Raji (cell line): ENCODE measurements around the gene MAN1C1.

ENCODE experiments used
- POLR2A ChIP-seq: IDR thresholded peaks from 2 replicates; pipeline ENCODE4 v1.6.1; 2011; ENCODE audit warnings: low read depth, low read length, control low read depth; ENCODE audit not compliant: insufficient read depth

Gene MAN1C1

DNA sequence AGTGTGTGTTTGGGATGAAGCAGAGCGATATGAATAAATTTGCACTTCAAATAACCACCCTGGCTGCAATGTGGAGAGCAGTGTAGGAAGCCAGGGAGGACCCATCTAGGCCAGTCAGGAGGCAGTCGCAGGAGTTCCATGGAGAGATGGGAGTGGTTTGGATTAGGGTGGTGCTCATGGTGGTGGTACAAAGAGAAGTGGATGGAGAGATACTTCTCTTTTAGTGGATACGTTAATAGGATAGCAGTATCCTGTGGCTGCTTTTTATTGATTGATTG, 58.2 kb downstream of the MAN1C1 start:
- TF ChIP-seq POLR2A, result no peak

DNA sequence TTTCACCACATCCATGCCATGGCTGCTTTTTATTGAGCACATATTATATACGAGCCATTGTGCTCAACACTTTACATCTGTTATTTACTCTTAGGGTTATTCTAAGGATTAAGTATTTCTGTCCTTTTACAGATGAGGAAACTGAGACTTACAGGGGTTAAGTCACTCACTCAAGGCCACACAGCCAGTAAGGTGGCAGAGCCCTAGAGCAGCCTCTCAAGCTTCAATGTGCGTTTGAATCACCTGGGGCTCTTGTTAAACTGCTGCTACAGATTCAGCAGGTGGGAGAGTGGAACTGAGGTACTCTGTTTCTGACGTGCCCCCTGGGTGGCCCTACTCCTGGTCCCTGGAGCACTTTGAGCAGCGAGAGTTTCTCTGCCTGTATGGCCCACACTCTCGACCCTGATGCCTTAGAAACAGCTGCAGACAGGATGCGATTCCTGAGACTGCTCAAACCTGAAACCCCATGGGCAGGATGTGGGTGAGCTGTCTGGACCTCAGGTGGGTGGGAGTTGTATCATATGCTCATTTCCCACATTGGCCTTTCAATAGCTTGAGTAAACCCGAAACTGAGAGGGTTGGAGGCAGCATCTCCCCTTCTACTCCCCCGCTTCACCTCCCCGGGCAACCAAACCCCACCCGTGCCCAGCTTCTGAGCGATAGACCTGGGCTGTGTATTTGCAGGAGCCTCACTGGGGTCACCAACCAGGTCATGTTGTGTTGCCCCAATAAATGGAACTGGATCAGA, 59.3 kb downstream of the MAN1C1 start:
- no peak for TF ChIP-seq POLR2A

DNA sequence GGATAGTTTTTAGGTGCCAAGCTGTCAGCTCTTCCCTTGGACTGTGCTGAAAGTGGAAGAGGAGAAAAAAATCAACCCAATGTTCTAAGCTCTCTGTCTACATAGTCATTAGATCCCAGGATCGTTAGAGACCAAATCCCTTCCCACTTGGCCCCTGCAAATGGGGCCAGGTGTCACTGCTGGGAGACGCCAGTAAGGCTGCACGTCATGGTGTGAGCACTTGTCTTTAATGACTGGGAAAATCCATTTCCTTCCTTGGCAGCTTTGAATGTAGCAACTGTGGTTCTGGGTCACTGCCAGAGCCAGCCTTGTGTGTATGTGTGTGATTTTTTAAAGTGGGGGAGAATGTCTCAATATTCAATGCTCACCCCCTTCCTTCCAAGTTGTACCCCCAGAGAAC, 59.9 kb downstream of the MAN1C1 start:
- no peak for TF ChIP-seq POLR2A

DNA sequence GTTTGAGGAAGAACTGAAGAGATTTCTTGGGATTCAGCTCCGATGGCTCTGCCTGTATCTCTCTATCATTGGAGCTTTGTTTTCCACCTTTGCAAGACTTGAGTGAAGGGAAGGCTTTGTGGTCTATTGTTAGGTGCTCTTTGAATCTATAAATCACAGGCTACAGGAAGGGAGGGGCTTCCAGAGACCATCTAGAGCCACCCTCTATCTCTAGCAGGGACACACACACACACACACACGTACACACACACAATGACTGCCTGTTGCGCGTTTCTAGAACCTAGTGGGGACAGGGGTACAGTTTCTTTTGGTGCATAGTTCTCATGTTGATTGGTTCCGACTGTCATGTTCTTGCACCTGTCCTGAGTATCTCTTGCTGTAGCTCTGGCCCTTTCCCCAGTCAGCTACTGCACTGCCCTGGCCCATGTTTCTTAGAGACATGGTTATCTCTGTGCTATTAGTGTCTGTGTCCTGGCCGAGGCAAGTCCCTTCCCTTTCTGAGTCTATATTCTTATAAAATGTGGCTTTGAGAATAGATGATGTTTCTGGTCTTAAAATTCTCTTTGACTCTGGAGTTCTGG, 60.7 kb downstream of the MAN1C1 start:
- TF ChIP-seq POLR2A, result no peak

DNA sequence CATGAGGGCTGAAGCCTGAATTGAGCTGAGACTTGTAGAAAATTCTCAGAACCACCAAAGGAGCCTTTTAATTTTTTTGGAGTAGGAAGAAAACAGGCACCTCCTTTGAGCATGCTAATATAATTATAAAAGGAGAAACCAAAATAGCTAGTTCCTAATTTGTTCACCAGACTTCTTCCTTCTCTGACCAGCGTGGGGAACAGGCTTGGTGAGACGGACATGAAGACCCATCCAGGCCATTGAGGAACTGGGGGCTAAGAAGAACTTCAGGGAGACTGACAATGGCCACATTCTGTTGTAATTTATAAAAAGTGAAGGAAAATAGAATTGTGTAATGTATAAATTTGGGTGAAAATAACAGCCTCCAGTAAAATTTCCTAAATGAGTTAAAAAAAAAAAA, 62.6 kb downstream of the MAN1C1 start:
- TF ChIP-seq POLR2A, result no peak

DNA sequence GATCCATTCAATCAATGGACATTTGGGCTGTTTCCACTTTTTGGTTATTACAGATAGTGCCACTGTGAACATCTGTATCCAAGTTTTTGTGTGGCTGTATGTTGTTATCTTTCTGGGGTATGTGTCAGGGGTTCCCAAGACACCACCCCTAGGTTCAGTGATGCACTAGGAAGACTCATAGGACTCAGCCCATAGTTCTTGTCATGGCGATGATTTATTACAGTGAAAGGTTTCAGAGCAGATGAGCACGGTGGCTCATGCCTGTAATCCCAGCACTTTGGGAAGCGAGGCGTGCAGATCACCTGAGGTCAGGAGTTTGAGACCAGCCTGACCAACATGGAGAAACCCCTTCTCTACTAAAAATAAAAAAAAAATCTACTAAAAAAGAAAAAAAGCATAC, 64.1 kb downstream of the MAN1C1 start:
- no peak for TF ChIP-seq POLR2A

DNA sequence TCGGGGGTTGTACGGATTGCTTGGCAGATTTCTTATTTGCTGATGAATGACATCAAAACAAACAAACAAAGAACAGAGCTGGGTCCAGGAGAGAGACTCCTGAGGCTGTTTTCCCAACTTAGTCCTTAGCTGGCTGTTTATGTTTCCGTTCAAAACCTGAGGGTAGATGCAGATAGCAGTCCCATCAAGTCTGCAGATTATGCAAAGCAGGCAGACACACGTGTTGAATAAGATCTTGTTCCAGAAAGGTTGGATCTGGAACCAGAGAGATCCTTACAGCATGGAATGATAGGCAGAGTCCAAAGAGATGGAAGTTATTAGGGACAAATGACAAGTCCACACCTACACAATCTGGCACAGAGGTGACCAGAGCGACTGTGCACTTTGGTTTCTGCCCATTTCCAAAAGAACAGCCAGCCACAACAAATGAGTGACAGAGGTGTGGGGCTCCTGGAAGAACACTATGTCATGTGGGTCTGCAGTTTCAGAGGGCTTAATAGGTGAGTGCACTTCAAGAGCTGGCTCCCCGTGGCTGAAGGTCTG, 65.5 kb downstream of the MAN1C1 start:
- TF ChIP-seq POLR2A, result no peak

DNA sequence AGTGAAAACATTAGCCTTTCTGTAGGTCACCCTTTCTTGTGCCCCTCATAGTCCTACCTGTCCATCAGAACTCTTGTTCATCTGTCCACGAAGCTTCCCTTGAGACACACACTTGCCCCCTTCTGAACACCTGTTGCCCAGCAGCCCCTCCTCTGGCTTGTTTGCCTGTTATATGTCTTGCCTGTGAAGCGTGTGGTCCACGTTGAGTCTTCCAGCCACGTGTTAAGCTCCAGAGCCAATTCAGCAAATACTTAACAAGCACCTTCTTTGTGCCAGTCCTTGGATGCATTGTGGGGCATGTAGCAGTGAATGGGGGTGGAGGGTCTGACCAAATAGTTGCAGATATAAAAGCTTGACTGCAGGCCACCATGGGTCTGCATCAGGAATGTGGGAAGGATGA, 66.6 kb downstream of the MAN1C1 start:
- TF ChIP-seq POLR2A, result no peak

DNA sequence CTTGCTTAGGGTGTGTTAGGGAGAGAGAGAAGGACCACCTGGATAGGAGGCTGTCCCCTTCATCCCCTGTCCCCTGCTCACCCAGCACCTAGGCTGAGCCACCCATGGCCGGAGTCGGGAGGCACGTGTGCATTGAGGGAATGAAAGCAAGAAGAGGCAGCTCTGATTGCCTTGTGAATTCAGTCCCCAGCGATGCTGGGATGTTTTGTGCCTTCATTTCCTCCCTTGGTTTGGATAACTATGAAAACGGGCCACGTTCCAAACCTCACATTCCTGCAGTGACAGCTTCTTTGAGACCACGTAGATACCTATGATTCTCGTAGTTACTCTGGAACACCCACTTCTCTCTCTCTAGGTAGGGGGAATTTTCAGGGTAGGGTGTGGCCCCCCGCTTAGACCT, 67.1 kb downstream of the MAN1C1 start:
- TF ChIP-seq POLR2A, result no peak

DNA sequence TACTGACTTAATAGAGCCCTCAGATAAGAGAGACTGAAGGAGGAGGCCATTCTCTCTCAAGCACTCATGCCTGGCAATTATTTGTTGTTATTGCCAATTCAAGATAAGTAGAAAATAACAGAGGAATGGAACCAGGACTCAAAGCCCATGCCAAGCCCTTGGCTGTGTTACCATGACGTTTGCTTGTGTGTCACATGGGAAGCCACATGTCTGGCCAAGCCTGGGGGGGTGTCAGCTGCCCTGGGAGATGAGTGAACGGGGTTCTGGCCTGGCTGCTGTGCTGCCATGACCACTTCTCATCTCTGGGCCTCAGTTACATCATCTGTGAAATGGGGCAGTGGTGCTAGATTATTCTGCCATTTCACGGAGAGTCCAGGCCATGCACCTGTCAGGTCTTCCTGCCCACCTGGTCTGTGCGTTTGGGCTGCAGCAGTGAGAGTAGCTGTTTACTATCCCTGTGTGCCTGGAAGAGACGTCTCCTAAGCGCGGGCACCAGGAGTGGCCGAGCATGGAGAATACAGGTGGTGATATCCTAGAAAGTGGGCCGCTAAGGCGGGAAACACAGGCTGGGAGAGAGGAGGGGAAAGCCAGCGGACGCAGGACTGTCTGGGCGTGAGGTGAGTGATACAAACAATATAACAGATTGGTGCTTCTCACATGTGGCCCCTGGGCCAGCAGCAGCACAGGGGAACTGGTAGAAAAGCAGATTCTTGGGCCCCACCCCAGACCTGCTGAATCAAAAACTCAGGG, 67.8 kb downstream of the MAN1C1 start:
- no peak for TF ChIP-seq POLR2A

DNA sequence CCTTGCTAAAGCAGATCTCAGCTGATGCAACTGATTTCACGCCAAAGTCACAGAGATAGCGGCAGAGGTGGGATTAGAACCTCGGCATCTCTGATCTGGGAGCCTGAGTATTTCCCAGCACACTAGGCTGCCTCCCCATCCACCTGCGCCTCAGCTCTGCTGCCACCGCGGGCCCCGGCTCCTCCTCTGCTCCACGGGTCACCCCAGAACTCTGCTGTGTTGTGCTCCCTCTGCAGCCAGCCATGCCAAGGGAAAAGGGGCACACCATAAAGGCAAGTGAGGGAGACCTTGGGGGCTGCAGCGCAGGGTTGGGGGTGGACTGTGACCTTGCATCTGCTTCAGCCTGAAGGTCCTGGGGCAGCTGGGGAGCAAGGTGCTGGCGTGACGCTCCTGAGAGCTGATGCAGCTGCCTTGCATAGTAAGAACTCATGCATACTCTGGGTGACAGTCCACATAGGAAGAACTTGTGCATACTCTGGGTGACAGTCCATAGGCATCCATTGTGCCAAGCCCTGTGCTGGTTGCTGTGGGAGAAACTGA, 68.7 kb downstream of the MAN1C1 start:
- no peak for TF ChIP-seq POLR2A

DNA sequence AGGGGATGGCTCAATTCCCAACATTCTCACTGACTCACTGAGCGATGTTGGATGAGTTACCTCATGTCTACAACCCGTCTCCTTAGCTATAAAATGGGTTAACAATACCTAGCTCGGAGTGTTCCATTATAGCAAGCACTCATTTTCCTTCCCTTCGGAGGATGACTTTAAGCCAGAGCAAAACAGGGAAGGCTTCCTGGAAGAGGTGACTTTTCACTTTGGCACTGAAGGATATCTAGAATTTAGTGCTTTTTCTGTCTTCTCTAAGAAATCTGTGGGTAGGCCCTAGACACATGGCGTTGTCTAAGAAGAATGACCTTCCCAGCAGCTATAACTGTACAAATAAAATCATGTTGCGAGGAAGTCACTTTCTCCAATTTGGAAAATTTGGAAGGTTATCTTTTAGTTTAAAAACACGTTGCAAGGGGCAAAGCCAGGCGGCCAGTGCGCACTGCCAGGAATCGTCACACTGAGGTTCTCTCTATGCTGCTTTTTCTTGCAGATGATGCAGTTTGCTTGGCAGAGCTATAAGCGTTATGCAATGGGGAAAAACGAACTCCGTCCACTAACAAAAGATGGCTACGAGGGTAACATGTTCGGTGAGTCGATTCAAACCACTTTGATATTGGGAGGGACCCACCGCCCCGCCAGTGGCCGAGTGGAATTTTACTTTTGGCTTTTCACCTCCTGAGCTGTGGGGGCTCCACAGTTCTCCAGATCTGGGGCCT, 69.5 kb downstream of the MAN1C1 start:
- no peak for TF ChIP-seq POLR2A

DNA sequence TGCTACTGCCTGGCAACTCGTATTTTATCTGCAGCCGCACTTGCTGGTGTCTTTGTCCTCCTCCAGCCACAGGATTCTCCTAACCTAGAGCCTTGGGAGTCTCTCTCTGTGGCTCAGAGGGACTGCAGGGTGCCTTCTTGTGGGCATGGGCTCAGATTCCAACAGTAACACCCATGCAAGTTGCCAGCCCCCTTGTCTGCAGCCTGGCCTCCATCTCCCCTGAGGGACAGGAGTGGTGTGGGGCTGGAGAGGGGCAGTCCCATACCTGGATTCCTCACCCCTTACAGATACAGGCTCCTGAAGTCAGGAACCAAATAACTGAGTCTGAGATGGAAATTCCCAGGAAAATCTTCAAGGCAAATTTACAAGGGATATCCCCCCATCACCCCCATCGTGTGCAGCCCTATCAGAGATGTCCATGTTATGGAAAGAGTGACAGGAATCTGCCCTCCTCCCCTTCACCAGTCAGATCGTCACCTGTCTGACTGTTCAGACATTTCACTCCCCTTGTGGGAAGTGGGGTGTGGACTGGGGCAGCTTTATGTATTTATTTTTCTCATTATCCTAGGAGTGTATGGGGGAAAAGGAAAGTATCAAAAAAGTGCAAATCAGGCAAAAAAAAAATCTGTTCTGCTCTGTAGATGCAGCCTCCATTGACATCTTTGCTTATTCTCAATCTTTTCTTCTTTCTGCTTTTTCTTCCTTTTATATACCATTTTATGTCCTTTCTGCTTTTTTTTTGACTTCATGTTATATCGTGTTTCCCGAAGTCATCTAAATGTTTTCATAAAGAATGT, 70.8 kb downstream of the MAN1C1 start:
- no peak for TF ChIP-seq POLR2A

DNA sequence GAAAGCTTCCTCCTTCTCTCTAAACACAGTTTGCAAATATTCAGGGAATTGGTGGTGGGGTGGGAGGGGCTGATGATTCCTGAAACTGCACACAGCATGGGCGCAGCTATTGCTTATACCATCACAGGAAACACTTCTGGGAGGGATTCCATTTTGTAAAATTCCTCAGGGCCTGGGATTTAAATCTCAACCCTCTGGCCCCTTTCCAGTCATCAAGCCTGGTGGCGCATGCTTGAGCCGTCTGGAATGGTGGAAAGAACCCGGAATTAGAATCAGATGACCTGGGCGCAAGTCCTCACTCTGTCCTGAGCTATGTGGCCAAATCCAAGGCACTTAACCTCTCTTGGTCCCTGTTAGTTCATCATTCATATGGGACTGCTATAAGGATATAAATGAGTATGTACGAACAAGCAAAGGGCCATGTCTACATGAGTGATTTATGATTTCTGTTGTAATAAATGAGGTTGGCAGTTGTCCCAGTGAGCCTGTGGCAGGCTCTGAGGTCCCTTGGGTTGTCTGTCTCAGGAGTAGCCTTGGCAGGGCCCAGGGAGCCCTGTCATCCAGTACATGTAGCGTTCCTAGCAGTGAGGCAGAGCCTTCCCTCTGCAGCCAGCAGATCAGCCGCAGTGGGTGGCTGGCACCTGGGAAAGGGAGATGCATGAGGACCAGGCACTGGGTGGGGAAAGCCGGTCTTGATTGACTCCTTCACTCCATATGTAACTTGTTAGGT, 72.0 kb downstream of the MAN1C1 start:
- no peak for TF ChIP-seq POLR2A

DNA sequence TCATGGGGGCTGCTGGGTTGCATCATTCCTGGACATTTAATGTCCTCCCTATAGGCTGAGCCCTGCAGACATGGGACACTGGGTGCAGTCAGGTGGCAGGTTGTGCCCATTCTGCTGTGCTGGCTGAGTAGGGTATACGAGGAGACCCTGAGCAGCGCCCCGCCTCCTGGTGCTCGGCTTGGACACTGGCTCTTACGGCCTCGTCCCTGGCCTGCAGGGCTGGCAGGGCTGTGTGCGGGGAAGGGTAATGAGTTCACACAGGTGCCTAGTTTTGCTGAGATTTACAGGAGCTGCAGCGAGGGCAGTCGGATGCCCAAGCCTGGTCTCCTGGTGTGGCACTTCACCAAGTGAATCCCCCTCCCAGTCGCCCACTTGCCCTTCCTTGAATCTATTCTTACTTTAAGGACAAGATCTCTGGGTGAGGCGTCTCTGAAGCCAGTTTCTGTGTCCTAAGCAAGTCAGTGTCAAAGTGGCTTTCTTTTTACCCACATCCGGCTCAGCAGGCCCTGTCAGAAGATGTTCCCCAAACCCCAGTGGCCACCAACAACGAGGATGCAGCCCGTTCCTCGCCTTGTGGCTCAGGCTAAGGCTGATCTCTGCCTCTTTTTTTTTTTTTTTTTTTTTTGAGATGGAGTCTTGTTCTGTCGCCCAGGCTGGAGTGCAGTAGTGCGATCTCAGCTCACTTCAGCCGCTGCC, 73.2 kb downstream of the MAN1C1 start:
- no peak for TF ChIP-seq POLR2A
